H1 (cell line): ENCODE measurements around the gene DPH5. TPM values are rescaled to one million over a fixed set of nuclear protein-coding genes. Genes with fewer than 3 reads are reported as not detected.

Experiments
- BACH1 ChIP-seq: IDR thresholded peaks from 2 replicates; pipeline ENCODE4 v1.6.1; 2012; ENCODE audit warnings: low read length, improper control_type of control experiment
- BCL11A ChIP-seq, 2 experiments: IDR thresholded peaks; one replicate each; pipeline ENCODE4 v1.6.1; 2011; ENCODE audit warnings: low read depth in 2 of 2, low read length in 2 of 2, mild to moderate bottlenecking in 2 of 2
- MAFK ChIP-seq: IDR thresholded peaks from 2 replicates; pipeline ENCODE4 v1.6.1; 2012; ENCODE audit warnings: low read depth, mild to moderate bottlenecking, improper control_type of control experiment, low read length
- NANOG ChIP-seq: IDR thresholded peaks from 2 replicates; pipeline ENCODE4 v1.6.1; 2011; ENCODE audit warnings: low read length, low read depth, mild to moderate bottlenecking, inconsistent platforms; ENCODE audit not compliant: insufficient read depth, poor library complexity, severe bottlenecking
- polyA plus RNA-seq, 7 experiments: library from polyadenylated mRNA; depleted of rRNA in 3 of 7; stranded (reverse) in 5 of 7; unstranded in 2 of 7; fragments of >200 nt in 5 of 7; fragments of 200-250 nt in 2 of 7; gene quantifications; 1 replicate in 5 of 7; 2 replicates in 1 of 7; 4 replicates in 1 of 7; pipeline versions ENCODE4 v1.2.1 to v1.2.3, GENCODE V29; 2011 to 2013; ENCODE audit warnings: missing spikeins in 2 of 7, mixed read lengths in 2 of 7
- total RNA-seq: library from RNA; stranded (reverse); fragmentation: NEBNext Ultra II Directional; extraction: Animal tissue kit (Norgen Biotek cat#: 25700); gene quantifications from 2 replicates; pipeline ENCODE4 v1.2.1, GENCODE V29; 2021
- TF ChIP-seq, protein P1 (sequence below): IDR thresholded peaks from 2 replicates; pipeline ENCODE4 v1.6.1; 2012; ENCODE audit warnings: low read length, inconsistent platforms

DPH5 gene
- total and polyA plus RNA-seq, 2 of the 8 experiments (the other 6 are each of a cell fraction or from before 2014, with no cell fraction given) = 67.7 to 106 TPM

DNA sequence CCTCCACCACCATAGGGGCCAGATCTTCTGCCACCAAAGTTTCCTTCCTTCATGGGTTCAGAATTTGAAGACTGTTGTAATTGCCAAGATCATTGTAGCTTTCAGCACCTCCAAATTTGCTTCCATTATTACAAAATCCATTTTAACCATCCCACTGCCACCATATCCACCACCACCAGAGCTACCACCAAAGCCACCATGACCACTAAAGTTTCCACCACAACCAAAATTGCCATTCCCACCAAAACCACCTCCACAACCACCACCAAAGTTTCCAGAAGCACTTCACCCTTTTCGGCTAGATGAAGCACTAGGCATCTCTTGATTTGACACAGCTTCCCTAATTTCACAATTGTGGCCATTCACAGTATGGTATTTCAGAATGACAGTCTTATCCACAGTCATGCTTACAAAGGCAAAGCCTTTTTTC, 84.5 kb downstream of the DPH5 start (continued):
- TF ChIP-seq, protein P1, sequence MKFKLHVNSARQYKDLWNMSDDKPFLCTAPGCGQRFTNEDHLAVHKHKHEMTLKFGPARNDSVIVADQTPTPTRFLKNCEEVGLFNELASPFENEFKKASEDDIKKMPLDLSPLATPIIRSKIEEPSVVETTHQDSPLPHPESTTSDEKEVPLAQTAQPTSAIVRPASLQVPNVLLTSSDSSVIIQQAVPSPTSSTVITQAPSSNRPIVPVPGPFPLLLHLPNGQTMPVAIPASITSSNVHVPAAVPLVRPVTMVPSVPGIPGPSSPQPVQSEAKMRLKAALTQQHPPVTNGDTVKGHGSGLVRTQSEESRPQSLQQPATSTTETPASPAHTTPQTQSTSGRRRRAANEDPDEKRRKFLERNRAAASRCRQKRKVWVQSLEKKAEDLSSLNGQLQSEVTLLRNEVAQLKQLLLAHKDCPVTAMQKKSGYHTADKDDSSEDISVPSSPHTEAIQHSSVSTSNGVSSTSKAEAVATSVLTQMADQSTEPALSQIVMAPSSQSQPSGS = no peak
- no peak for TF ChIP-seq BACH1
- TF ChIP-seq MAFK = no peak
- TF ChIP-seq NANOG = no peak
- TF ChIP-seq BCL11A (IDR thresholded peaks at IDR 0.05; ENCODE audit: low read depth in 2 of 2, low read length in 2 of 2) = no peak

Other genes starting within 250 kb of the DPH5 start
- 49.6 and 54.7 TPM in 2 replicates for gene EXTL2, start 130.9 kb downstream of the DPH5 start, total RNA-seq
- gene EXTL2, start 130.9 kb downstream of the DPH5 start, polyA plus RNA-seq (2011; rRNA removed) = 13.7 and 27.1 TPM in 2 replicates
- gene SLC30A7, start 129.7 kb downstream of the DPH5 start, total RNA-seq = 18.9 and 22.1 TPM in 2 replicates
- 3.5 and 5.5 TPM in 2 replicates for gene SLC30A7, start 129.7 kb downstream of the DPH5 start, polyA plus RNA-seq (2011; rRNA removed)
- gene S1PR1, start 211.2 kb upstream of the DPH5 start, total RNA-seq = 3.1 and 3.5 TPM in 2 replicates
- gene S1PR1, start 211.2 kb upstream of the DPH5 start, polyA plus RNA-seq (2011; rRNA removed) = 4.7 and 5.5 TPM in 2 replicates